ENCODE measurements around the gene ITGBL1.
"Not testable (repeated sequence)": the region's sequence is repeated elsewhere in the genome, so short reads cannot be mapped to it uniquely, and the experiment has no call there.

The ITGBL1 gene

DNA sequence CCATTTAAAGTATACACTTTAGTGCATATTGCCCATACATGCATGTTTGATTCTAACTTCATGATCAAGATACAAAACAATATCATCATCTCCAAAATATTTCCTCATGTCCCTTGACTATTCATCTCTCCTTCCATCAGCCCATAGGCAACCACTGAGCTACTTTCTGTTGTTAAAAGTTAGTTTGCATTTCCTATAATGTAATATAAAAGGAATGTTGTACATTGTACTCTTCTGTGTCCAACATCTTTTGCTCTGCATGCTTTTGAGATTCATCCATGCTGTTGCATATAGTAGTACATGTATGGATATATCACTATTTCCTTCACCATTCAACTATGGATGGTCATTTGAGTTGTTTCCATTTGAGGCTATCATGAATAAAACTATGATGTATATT lies 74.7 kb downstream of the ITGBL1 start:
- TF ChIP-seq, protein P1, sequence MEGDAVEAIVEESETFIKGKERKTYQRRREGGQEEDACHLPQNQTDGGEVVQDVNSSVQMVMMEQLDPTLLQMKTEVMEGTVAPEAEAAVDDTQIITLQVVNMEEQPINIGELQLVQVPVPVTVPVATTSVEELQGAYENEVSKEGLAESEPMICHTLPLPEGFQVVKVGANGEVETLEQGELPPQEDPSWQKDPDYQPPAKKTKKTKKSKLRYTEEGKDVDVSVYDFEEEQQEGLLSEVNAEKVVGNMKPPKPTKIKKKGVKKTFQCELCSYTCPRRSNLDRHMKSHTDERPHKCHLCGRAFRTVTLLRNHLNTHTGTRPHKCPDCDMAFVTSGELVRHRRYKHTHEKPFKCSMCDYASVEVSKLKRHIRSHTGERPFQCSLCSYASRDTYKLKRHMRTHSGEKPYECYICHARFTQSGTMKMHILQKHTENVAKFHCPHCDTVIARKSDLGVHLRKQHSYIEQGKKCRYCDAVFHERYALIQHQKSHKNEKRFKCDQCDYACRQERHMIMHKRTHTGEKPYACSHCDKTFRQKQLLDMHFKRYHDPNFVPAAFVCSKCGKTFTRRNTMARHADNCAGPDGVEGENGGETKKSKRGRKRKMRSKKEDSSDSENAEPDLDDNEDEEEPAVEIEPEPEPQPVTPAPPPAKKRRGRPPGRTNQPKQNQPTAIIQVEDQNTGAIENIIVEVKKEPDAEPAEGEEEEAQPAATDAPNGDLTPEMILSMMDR (IDR thresholded peaks at IDR 0.05; ENCODE audit: low read depth, low read length, missing control alignments), result no peak
- no peak for DNase-seq (ENCODE audit: extremely low read depth, low read depth)
- no peak overlapping the region for H3K4me3 ChIP-seq (replicated peaks; ENCODE audit: low read depth, low read length)

DNA sequence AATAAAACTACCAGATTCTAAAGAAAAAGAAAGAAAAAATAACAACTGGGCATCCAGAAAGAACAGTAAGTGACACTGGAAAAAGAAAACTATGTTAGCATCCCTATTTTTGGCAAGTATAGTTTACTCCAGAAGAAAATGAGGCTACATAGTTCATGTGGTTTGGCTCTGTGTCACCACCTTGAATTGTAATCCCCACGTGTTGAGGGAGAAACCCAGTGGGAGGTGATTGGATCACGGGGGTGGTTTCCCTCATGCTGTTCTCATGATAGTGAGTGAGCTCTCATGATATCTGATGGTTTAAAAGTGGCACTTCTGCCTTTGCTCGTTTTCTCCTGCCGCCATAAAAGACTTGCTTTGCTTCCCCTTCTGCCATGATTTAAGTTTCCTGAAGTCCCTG lies 76.9 kb downstream of the ITGBL1 start:
- TF ChIP-seq, protein P1 (IDR thresholded peaks at IDR 0.05; ENCODE audit: low read depth, low read length, missing control alignments), result no peak
- DNase-seq (ENCODE audit: extremely low read depth, low read depth), result no peak
- no peak overlapping the region for H3K4me3 ChIP-seq (replicated peaks; ENCODE audit: low read depth, low read length)

DNA sequence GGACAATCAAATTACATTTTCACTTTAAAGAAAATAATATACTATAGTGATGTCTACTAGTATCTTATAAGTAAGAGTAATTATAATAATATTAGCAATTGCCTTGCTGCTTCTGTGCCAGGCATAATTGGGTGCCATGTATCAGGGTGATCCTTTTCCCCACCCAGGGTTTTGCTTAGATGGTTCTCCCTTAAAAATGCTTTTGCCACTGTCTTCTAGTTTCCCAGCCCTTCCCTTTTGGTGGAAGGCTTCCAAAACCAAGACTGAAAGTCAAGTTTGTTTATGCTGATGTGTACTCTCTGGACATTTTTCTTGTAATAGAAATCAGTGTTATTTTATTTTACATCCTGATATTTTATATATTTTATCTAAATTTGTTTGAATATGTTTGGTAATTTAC lies 77.8 kb downstream of the ITGBL1 start:
- H3K4me3 ChIP-seq (replicated peaks; ENCODE audit: low read depth, low read length), result no peak overlapping the region
- TF ChIP-seq, protein P1 (IDR thresholded peaks at IDR 0.05; ENCODE audit: low read depth, low read length, missing control alignments), result no peak
- DNase-seq (ENCODE audit: extremely low read depth, low read depth), result no peak

DNA sequence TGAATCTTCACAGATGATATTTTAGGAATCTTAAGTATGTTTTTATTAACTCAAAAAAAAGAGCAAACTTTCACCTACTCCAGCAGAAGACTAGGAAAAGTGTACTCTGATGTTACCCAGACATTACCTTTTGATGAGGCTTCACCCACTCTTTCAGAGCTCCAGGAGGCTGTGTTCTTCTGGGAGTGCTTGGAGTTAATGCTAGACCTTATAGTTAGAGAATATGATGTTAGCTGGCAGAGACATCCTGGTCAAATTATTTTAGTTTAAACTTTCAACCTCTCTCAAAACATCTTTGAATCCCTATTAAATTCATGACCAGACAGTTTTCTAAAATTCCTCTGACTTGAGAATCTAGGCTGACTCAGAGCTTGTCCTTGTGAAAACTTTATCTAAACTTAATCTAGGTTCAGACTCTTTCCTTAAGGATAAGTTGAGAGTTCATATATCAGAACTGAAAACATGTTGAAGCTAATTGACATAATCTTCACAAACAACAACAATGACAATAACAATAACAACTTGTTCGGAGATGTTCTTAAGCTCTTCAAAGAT lies 82.8 kb downstream of the ITGBL1 start:
- no peak overlapping the region for H3K4me3 ChIP-seq (replicated peaks; ENCODE audit: low read depth, low read length)
- no peak for DNase-seq (ENCODE audit: extremely low read depth, low read depth)
- TF ChIP-seq, protein P1 (IDR thresholded peaks at IDR 0.05; ENCODE audit: low read depth, low read length, missing control alignments), result no peak

DNA sequence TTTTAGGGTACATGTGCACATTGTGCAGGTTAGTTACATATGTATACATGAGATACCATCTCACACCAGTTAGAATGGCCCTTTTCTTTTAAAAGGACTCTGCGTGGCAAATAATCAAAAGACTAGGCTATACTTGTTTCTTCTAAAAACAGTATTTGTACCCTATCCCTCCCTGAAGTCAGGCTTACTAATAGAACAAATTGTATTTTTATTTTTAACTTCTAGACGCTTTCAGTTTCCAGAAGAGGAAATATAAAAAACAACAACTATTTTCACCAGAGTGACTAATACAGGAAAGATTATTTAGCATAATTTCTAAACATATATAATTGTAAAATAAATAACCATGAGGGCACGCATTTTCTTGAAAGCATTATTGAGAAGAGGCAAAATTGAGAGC lies 83.6 kb downstream of the ITGBL1 start:
- DNase-seq (ENCODE audit: extremely low read depth, low read depth), result no peak
- no peak overlapping the region for H3K4me3 ChIP-seq (replicated peaks; ENCODE audit: low read depth, low read length)
- TF ChIP-seq, protein P1 (IDR thresholded peaks at IDR 0.05; ENCODE audit: low read depth, low read length, missing control alignments), result no peak

DNA sequence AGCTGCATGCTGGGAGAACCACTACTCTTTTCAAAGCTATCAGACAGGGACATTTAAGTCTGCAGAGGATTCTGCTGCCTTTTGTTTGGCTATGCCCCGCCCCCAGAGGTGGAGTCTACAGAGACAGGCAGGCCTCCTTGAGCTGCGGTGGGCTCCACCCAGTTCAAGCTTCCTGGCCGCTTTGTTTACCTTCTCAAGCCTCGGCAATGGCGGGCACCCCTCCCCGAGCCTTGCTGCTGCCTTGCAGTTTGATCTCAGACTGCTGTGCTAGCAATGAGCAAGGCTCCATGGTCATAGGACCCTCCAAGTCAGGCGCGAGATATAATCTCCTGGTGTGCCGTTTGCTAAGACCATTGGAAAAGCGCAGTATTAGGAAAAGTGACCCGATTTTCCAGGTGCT lies 92.1 kb downstream of the ITGBL1 start:
- not testable (repeated sequence) for H3K4me3 ChIP-seq (replicated peaks; ENCODE audit: low read depth, low read length); DNase-seq (ENCODE audit: extremely low read depth, low read depth)

DNA sequence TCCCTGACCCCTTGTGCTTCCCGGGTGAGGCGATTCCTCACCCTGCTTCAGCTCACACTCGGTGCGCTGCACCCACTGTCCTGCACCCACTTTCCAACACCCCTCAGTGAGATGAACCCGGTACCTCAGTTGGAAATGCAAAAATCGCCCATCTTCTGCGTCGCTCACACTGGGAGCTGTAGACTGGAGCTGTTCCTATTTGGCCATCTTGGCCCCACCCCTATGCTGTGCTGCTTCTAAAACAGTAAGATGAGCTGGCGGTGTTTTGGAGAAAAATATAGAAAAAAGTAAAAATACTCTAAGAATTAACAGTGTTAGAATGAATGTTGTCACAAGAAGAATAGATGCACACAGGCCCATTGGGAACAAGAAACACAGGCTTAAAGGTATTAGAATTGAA lies 92.5 kb downstream of the ITGBL1 start:
- H3K4me3 ChIP-seq (replicated peaks; ENCODE audit: low read depth, low read length), result no peak overlapping the region
- TF ChIP-seq, protein P1 (IDR thresholded peaks at IDR 0.05; ENCODE audit: low read depth, low read length, missing control alignments), result no peak
- no peak for DNase-seq (ENCODE audit: extremely low read depth, low read depth)

Data from HFF-Myc (cell line).